Measurements from ENCODE around the gene CACNG8.
A peak's percentile ranks its signal among the peaks of the same experiment; 100 is the strongest.

CACNG8 gene

GRCh38 chr19:53991224-53992113, 28.7 kb downstream of the CACNG8 start, which contains the start of gene CACNG6 (continued):
- TF ChIP-seq ZBTB10 (tag by site-specific recombination; IDR thresholded peaks at IDR 0.05) (peak; percentile 23; the same call in 1 of the 2 replicates), HIC1 (tag by site-specific recombination; IDR thresholded peaks at IDR 0.05) (0 out of 2 replicates have a peak, but pooled peaks have one; percentile 29), GLIS1 (tag by site-specific recombination; IDR thresholded peaks at IDR 0.05) (peak; percentile 46), PRDM10 (tag by site-specific recombination; IDR thresholded peaks at IDR 0.05) (no peak), ZNF335 (tag by site-specific recombination; conservative IDR thresholded peaks at IDR 0.05) (peak; percentile 72), SCRT2 (tag by site-specific recombination; IDR thresholded peaks at IDR 0.05) (peak; percentile 52; the same call in 1 of the 2 replicates), ZNF585B (tag by site-specific recombination; IDR thresholded peaks at IDR 0.05) (no peak)

- ChIA-PET POLR2A (interaction anchor here (1.9 kb wide), 1 partner anchor 12 kb away, joined by 8 read pairs; no protein-coding TSS in a partner anchor), CTCF (no interaction called here)
- no peaks in the 10 kb centered on the region for H3K4me1 ChIP-seq (ENCODE audit: control insufficient read depth, insufficient read depth, low read length)
- TF ChIP-seq ZNF610 (tag by site-specific recombination; IDR thresholded peaks at IDR 0.05; ENCODE audit: borderline replicate concordance) (no peak), IKZF3 (tag by site-specific recombination; IDR thresholded peaks at IDR 0.05) (0 out of 2 replicates have a peak, but pooled peaks have one; percentile 29)
- no peaks in the 10 kb centered on the region for H3K9me3 ChIP-seq (ENCODE audit: control insufficient read depth, insufficient read depth, low read depth, low read length)
- no peaks in the 10 kb centered on the region for H3K36me3 ChIP-seq (ENCODE audit: control insufficient read depth in 2 of 2, insufficient read depth in 1 of 2, low read length in 2 of 2)
- no peak overlapping the region for H3K4me3 ChIP-seq (ENCODE audit: low read depth, low read length)
- no peak overlapping the region for H3K27ac ChIP-seq (ENCODE audit: extremely low read depth, low read depth, low read length)
Observed at GRCh38 chr19:53992211-53992610, 29.5 kb downstream of the CACNG8 start.

GRCh38 chr19:53992815-53993214, 30.1 kb downstream of the CACNG8 start:
- no peak overlapping the region for H3K4me3 ChIP-seq (ENCODE audit: low read depth, low read length)
- no peak overlapping the region for H3K27ac ChIP-seq (ENCODE audit: extremely low read depth, low read depth, low read length)
- H3K4me1 ChIP-seq (ENCODE audit: control insufficient read depth, insufficient read depth, low read length): no peaks in the 10 kb centered on the region
- H3K36me3 ChIP-seq (ENCODE audit: control insufficient read depth in 2 of 2, insufficient read depth in 1 of 2, low read length in 2 of 2): no peaks in the 10 kb centered on the region
- ChIA-PET POLR2A (interaction anchor here (0.7 to 1.9 kb wide), 2 partner anchors 13 to 15 kb away, joined by 6 to 8 read pairs; no protein-coding TSS in a partner anchor), CTCF (no interaction called here)
- no peaks in the 10 kb centered on the region for H3K9me3 ChIP-seq (ENCODE audit: control insufficient read depth, insufficient read depth, low read depth, low read length)
- TF ChIP-seq OVOL3 (tag by site-specific recombination; IDR thresholded peaks at IDR 0.05) (no peak), ATF2 (tag by site-specific recombination; IDR thresholded peaks at IDR 0.05; ENCODE audit: low read depth) (no peak), ZNF394 (tag by site-specific recombination; IDR thresholded peaks at IDR 0.05; ENCODE audit: borderline replicate concordance) (no peak), ZNF513 (tag by site-specific recombination; IDR thresholded peaks at IDR 0.05) (no peak), ZNF292 (tag by site-specific recombination; IDR thresholded peaks at IDR 0.05; ENCODE audit: borderline replicate concordance, low read depth) (no peak), ZNF660 (tag by site-specific recombination; IDR thresholded peaks at IDR 0.05) (no peak), ZNF211 (tag by site-specific recombination; IDR thresholded peaks at IDR 0.05; ENCODE audit: low read depth) (no peak), ZNF423 (tag by site-specific recombination; IDR thresholded peaks at IDR 0.05) (no peak)

Measured in HEK293 (cell line).